ENCODE data around the gene PEX10.
"Not testable (repeated sequence)": the region's sequence is repeated elsewhere in the genome, so short reads cannot be mapped to it uniquely, and the experiment has no call there.

The PEX10 gene

GRCh38 chr1:2442661-2443060 is 30.3 kb upstream of the PEX10 start:
- no peak for DNase-seq

- DNase-seq, result no peak
These were observed 29.4 kb upstream of the PEX10 start for GRCh38 chr1:2441746-2442145.

GRCh38 chr1:2440346-2440745 is 28.0 kb upstream of the PEX10 start:
- not testable (repeated sequence) for DNase-seq

- DNase-seq, result no peak
These were observed 27.0 kb upstream of the PEX10 start for GRCh38 chr1:2439369-2439768.

GRCh38 chr1:2438641-2439040 is 26.3 kb upstream of the PEX10 start:
- no peak for DNase-seq

GRCh38 chr1:2438038-2438437 is 25.7 kb upstream of the PEX10 start:
- DNase-seq, result peak; percentile 37

GRCh38 chr1:2437617-2438016 is 25.3 kb upstream of the PEX10 start:
- DNase-seq, result no peak

GRCh38 chr1:2436876-2437275 is 24.5 kb upstream of the PEX10 start:
- DNase-seq, result no peak

- no peak for DNase-seq
These were observed 23.5 kb upstream of the PEX10 start for GRCh38 chr1:2435746-2436355.

- no peak for DNase-seq
These were observed 22.7 kb upstream of the PEX10 start for GRCh38 chr1:2435091-2435490.

- DNase-seq, result no peak
These were observed 21.7 kb upstream of the PEX10 start for GRCh38 chr1:2433936-2434655.

GRCh38 chr1:2433196-2433595 is 20.8 kb upstream of the PEX10 start:
- DNase-seq, result no peak

- no peak for DNase-seq
These were observed 20.1 kb upstream of the PEX10 start for GRCh38 chr1:2432441-2432844.

- DNase-seq, result peak; percentile 68
These were observed 19.2 kb upstream of the PEX10 start for GRCh38 chr1:2431518-2431917.

- DNase-seq, result no peak
These were observed 18.7 kb upstream of the PEX10 start for GRCh38 chr1:2431103-2431502.

- no peak for DNase-seq
These were observed 18.2 kb upstream of the PEX10 start for GRCh38 chr1:2430592-2430973.

GRCh38 chr1:2429780-2430591 is 17.6 kb upstream of the PEX10 start:
- DNase-seq, result no peak

- no peak for DNase-seq
These were observed 16.1 kb upstream of the PEX10 start for GRCh38 chr1:2428490-2428889.

GRCh38 chr1:2427976-2428375 is 15.6 kb upstream of the PEX10 start:
- no peak for DNase-seq

- DNase-seq, result no peak
These were observed 14.7 kb upstream of the PEX10 start for GRCh38 chr1:2427051-2427450.

- no peak for DNase-seq
These were observed 14.2 kb upstream of the PEX10 start for GRCh38 chr1:2426540-2426939.

- DNase-seq, result no peak
These were observed 13.5 kb upstream of the PEX10 start for GRCh38 chr1:2425892-2426291.

- DNase-seq, result no peak
These were observed 10.2 kb upstream of the PEX10 start for GRCh38 chr1:2422523-2422922.

- no peak for DNase-seq
These were observed 7.1 kb upstream of the PEX10 start for GRCh38 chr1:2419416-2419815.
